Skin epidermis (tissue), 12 donors: Measurements from ENCODE around the gene SRD5A2.
"Not testable (repeated sequence)": the region's sequence is repeated elsewhere in the genome, so short reads cannot be mapped to it uniquely, and the experiment has no call there.

ENCODE experiments used
- H3K27ac ChIP-seq, 21 experiments: fragments of 200-600 bp; sonication (generic) in 11 of 21; one replicate each; pipeline ENCODE4 v1.5.0; 2020; ENCODE audit warnings: mild to moderate bottlenecking in 3 of 21, inconsistent platforms in 2 of 21, moderate library complexity in 2 of 21
- H3K4me3 ChIP-seq, 7 experiments: fragments of 200-600 bp; sonication (generic) in 2 of 7; one replicate each; pipeline ENCODE4 v1.5.0; 2020; ENCODE audit warnings: inconsistent platforms in 2 of 7, mild to moderate bottlenecking in 2 of 7, moderate library complexity in 1 of 7

The SRD5A2 gene

GRCh38 chr2:31535768-31536167 is 45.0 kb downstream of the SRD5A2 start:
- no peak overlapping the region for H3K27ac ChIP-seq
- H3K4me3 ChIP-seq = no peak overlapping the region

- no peak overlapping the region for H3K4me3 ChIP-seq
- no peak overlapping the region for H3K27ac ChIP-seq
Observed at GRCh38 chr2:31534636-31535035, 46.1 kb downstream of the SRD5A2 start.

GRCh38 chr2:31533036-31533435 is 47.7 kb downstream of the SRD5A2 start:
- no peak overlapping the region for H3K4me3 ChIP-seq

GRCh38 chr2:31531101-31531500 is 49.6 kb downstream of the SRD5A2 start:
- Histone ChIP-seq H3K27ac (no peak overlapping the region), H3K4me3 (no peak overlapping the region)

More at GRCh38 chr2:31533036-31533435, 47.7 kb downstream of the SRD5A2 start:
- H3K27ac ChIP-seq = no peak overlapping the region

GRCh38 chr2:31529256-31529655 is 51.5 kb downstream of the SRD5A2 start:
- Histone ChIP-seq H3K4me3 (no peak overlapping the region), H3K27ac (no peak overlapping the region)

- H3K27ac ChIP-seq = no peak overlapping the region
Observed at GRCh38 chr2:31528823-31529222, 51.9 kb downstream of the SRD5A2 start.

GRCh38 chr2:31526946-31527732 is 53.6 kb downstream of the SRD5A2 start:
- Histone ChIP-seq H3K4me3 (no peak overlapping the region), H3K27ac (peak overlapping the region in 1 of 21 experiments; percentile 39)

More at GRCh38 chr2:31528823-31529222, 51.9 kb downstream of the SRD5A2 start:
- no peak overlapping the region for H3K4me3 ChIP-seq

GRCh38 chr2:31525876-31526275 is 54.9 kb downstream of the SRD5A2 start:
- no peak overlapping the region for H3K27ac ChIP-seq
- H3K4me3 ChIP-seq = no peak overlapping the region

GRCh38 chr2:31524592-31524991 is 56.1 kb downstream of the SRD5A2 start:
- H3K4me3 ChIP-seq = no peak overlapping the region
- no peak overlapping the region for H3K27ac ChIP-seq

GRCh38 chr2:31523871-31524492 is 56.8 kb downstream of the SRD5A2 start:
- no peak overlapping the region for H3K4me3 ChIP-seq

GRCh38 chr2:31522786-31523185 is 58.0 kb downstream of the SRD5A2 start:
- no peak overlapping the region for H3K4me3 ChIP-seq
- no peak overlapping the region for H3K27ac ChIP-seq

More at GRCh38 chr2:31523871-31524492, 56.8 kb downstream of the SRD5A2 start:
- H3K27ac ChIP-seq = no peak overlapping the region

GRCh38 chr2:31517442-31518203 is 63.1 kb downstream of the SRD5A2 start:
- no peak overlapping the region for H3K27ac ChIP-seq
- no peak overlapping the region for H3K4me3 ChIP-seq

GRCh38 chr2:31515586-31515985 is 65.2 kb downstream of the SRD5A2 start:
- no peak overlapping the region for H3K4me3 ChIP-seq
- no peak overlapping the region for H3K27ac ChIP-seq

- H3K27ac ChIP-seq = no peak overlapping the region
Observed at GRCh38 chr2:31513553-31513952, 67.2 kb downstream of the SRD5A2 start.

GRCh38 chr2:31511376-31511775 is 69.4 kb downstream of the SRD5A2 start:
- Histone ChIP-seq H3K27ac (no peak overlapping the region), H3K4me3 (no peak overlapping the region)

More at GRCh38 chr2:31513553-31513952, 67.2 kb downstream of the SRD5A2 start:
- no peak overlapping the region for H3K4me3 ChIP-seq

GRCh38 chr2:31505111-31505510 is 75.6 kb downstream of the SRD5A2 start:
- H3K4me3 ChIP-seq = no peak overlapping the region
- no peak overlapping the region for H3K27ac ChIP-seq

GRCh38 chr2:31504311-31504710 is 76.4 kb downstream of the SRD5A2 start:
- Histone ChIP-seq H3K27ac (no peak overlapping the region), H3K4me3 (no peak overlapping the region)

GRCh38 chr2:31496451-31496874 is 84.3 kb downstream of the SRD5A2 start:
- H3K4me3 ChIP-seq = not testable (repeated sequence)
- peak overlapping the region in 1 of 21 experiments; percentile 31 for H3K27ac ChIP-seq

GRCh38 chr2:31489339-31489738 is 91.4 kb downstream of the SRD5A2 start:
- H3K4me3 ChIP-seq, H3K27ac ChIP-seq: not testable (repeated sequence)

GRCh38 chr2:31483246-31483645 is 97.5 kb downstream of the SRD5A2 start:
- H3K27ac ChIP-seq = no peak overlapping the region
- no peak overlapping the region for H3K4me3 ChIP-seq
